ENCODE results near the gene MGARP. TPM values are rescaled to one million over a fixed set of nuclear protein-coding genes. Genes with fewer than 3 reads are reported as not detected.

The MGARP gene
- polyA plus RNA-seq, 1 donor (not counting 4 experiments of a cell fraction or from before 2014, with no cell fraction given) = 0.94 TPM

DNA sequence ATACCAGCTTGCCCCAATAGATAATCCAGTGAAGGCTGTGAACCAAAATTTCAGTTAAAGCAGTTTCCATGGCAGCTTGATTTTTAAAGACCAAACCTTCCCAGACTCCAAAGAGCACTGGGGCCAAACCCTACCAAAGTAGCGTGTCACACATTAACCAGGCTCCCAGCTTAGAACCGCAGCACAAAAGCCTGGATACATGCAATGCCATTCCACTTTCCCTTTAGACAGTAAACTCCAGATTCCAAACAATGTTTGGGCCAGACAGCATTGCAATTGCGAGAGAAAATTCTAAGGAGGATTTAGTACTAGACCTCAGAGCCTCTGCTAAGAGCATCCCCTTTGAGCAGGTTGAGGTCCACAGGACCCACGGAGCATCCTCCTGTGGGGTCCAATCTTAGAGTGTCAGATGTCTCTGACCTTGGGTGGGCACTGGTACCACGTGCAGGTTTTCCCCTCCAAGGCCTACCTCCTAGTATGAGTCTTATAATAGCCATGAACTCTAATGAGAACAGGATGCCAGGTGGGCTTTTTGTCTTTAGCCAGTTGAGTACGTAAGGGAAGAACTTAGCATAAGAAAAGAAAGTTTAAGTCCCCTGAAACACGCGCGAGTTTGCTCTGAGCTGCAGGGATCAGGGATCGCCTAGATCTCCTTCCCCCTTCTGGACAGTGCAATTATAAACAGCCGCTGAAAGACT, 38.8 kb downstream of the MGARP start:
- DNase-seq (ENCODE audit: low read depth, low spot score) = no peak
- dilution Hi-C loops (cut with MboI; ENCODE audit: extremely low pct_ligation_motif_present, low sequenced_read_pairs) = no loop called here
- no peak for FAIRE-seq

DNA sequence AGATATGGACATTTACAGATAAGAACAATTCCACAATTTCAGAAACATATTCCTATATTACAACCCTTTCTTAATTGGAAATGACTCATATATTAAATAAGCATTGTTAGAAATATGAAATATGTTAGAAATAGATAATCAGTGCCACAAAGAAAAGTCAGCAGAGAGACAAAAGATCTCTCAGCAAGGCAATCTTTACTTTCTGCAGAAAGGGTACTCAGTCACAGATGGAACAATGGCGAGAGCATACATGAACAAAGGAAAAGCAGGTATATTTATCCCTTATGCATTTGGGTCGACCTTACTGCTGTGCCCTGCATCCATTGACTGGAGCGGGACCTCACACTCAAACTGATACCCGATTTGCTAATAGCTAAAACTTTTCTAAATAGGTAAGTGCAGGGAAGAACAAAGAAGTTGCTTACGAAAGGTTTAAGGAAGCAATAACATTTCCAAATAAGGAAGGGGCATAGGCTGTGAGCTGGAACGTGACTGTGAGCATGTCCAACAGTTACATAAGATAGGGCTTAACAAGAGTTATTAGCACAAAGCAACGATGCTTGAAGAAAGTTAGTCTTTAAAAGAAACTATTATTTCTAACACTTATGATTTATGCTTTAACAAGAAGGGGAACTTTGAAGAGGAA, 40.8 kb downstream of the MGARP start:
- Histone ChIP-seq H3K4me3 (ENCODE audit: control insufficient read depth in 2 of 3, extremely low read depth in 1 of 3, insufficient read depth in 2 of 3, low read depth in 1 of 3, low read length in 3 of 3) (no peak overlapping the region), H2AFZ (ENCODE audit: control insufficient read depth, low read length) (no peak overlapping the region), H3K36me3 (ENCODE audit: control insufficient read depth in 2 of 2, extremely low read depth in 1 of 2, insufficient read depth in 2 of 2, low read length in 2 of 2) (no peaks in the 10 kb centered on the region), H3K4me2 (ENCODE audit: control insufficient read depth, extremely low read depth, insufficient read depth, low read depth, low read length) (no peak overlapping the region), H3K4me1 (ENCODE audit: control insufficient read depth, extremely low read depth, insufficient read depth, low read length) (peaks cover 19% of the 10 kb centered on the region), H3K79me2 (ENCODE audit: control insufficient read depth, insufficient read depth, low read length) (no peaks in the 10 kb centered on the region), H3K9ac (ENCODE audit: control insufficient read depth, extremely low read depth, insufficient read depth, low read length) (no peak overlapping the region), H3K27ac (ENCODE audit: control insufficient read depth, insufficient read depth, low read length) (no peak overlapping the region), H3K9me1 (ENCODE audit: control insufficient read depth, extremely low read depth, insufficient read depth, low read length) (no peaks in the 10 kb centered on the region), H3K9me3 (ENCODE audit: control insufficient read depth, low read depth, low read length) (no peaks in the 10 kb centered on the region), H3K27me3 (ENCODE audit: control insufficient read depth, extremely low read depth, insufficient read depth, low read length) (no peaks in the 10 kb centered on the region), H4K20me1 (ENCODE audit: control insufficient read depth, extremely low read depth, insufficient read depth, low read length) (no peaks in the 10 kb centered on the region)
- FAIRE-seq (no peak), DNase-seq (ENCODE audit: low read depth, low spot score) (no peak)
- dilution Hi-C loops (cut with MboI; ENCODE audit: extremely low pct_ligation_motif_present, low sequenced_read_pairs) = no loop called here
- no peak for TF ChIP-seq EZH2 (IDR thresholded peaks at IDR 0.05; ENCODE audit: low read length)
- TF ChIP-seq, protein P1, sequence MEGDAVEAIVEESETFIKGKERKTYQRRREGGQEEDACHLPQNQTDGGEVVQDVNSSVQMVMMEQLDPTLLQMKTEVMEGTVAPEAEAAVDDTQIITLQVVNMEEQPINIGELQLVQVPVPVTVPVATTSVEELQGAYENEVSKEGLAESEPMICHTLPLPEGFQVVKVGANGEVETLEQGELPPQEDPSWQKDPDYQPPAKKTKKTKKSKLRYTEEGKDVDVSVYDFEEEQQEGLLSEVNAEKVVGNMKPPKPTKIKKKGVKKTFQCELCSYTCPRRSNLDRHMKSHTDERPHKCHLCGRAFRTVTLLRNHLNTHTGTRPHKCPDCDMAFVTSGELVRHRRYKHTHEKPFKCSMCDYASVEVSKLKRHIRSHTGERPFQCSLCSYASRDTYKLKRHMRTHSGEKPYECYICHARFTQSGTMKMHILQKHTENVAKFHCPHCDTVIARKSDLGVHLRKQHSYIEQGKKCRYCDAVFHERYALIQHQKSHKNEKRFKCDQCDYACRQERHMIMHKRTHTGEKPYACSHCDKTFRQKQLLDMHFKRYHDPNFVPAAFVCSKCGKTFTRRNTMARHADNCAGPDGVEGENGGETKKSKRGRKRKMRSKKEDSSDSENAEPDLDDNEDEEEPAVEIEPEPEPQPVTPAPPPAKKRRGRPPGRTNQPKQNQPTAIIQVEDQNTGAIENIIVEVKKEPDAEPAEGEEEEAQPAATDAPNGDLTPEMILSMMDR (optimal IDR thresholded peaks at IDR 0.05 in 1 of 3, IDR thresholded peaks at IDR 0.05 in 1 of 3, conservative IDR thresholded peaks at IDR 0.05 in 1 of 3; ENCODE audit: extremely low read depth in 1 of 3, insufficient read depth in 2 of 3, low read length in 3 of 3) = no peak

More for the DNA sequence above, 38.8 kb downstream of the MGARP start:
- H3K36me3 ChIP-seq (ENCODE audit: control insufficient read depth in 2 of 2, extremely low read depth in 1 of 2, insufficient read depth in 2 of 2, low read length in 2 of 2) = no peaks in the 10 kb centered on the region
- no peaks in the 10 kb centered on the region for H3K27me3 ChIP-seq (ENCODE audit: control insufficient read depth, extremely low read depth, insufficient read depth, low read length)
- H3K9ac ChIP-seq (ENCODE audit: control insufficient read depth, extremely low read depth, insufficient read depth, low read length) = no peak overlapping the region
- no peaks in the 10 kb centered on the region for H3K79me2 ChIP-seq (ENCODE audit: control insufficient read depth, insufficient read depth, low read length)
- H3K4me2 ChIP-seq (ENCODE audit: control insufficient read depth, extremely low read depth, insufficient read depth, low read depth, low read length) = no peak overlapping the region
- H3K4me3 ChIP-seq (ENCODE audit: control insufficient read depth in 2 of 3, extremely low read depth in 1 of 3, insufficient read depth in 2 of 3, low read depth in 1 of 3, low read length in 3 of 3) = no peak overlapping the region
- no peak overlapping the region for H2AFZ ChIP-seq (ENCODE audit: control insufficient read depth, low read length)
- no peaks in the 10 kb centered on the region for H4K20me1 ChIP-seq (ENCODE audit: control insufficient read depth, extremely low read depth, insufficient read depth, low read length)
- H3K4me1 ChIP-seq (ENCODE audit: control insufficient read depth, extremely low read depth, insufficient read depth, low read length) = peaks cover 35% of the 10 kb centered on the region
- no peaks in the 10 kb centered on the region for H3K9me1 ChIP-seq (ENCODE audit: control insufficient read depth, extremely low read depth, insufficient read depth, low read length)
- H3K9me3 ChIP-seq (ENCODE audit: control insufficient read depth, low read depth, low read length) = no peaks in the 10 kb centered on the region
- no peak for TF ChIP-seq EZH2 (IDR thresholded peaks at IDR 0.05; ENCODE audit: low read length)
- TF ChIP-seq, protein P1 (optimal IDR thresholded peaks at IDR 0.05 in 1 of 3, IDR thresholded peaks at IDR 0.05 in 1 of 3, conservative IDR thresholded peaks at IDR 0.05 in 1 of 3; ENCODE audit: extremely low read depth in 1 of 3, insufficient read depth in 2 of 3, low read length in 3 of 3) = no peak
- H3K27ac ChIP-seq (ENCODE audit: control insufficient read depth, insufficient read depth, low read length) = no peak overlapping the region
